Calu3 (cell line): Measurements from ENCODE around the gene KCNG2. TPM values are rescaled to one million over a fixed set of nuclear protein-coding genes. Genes with fewer than 3 reads are reported as not detected.

Experiments
- BruUV-seq: library from RNA; stranded (reverse); fragments of 400-500 nt; replicated peaks from 2 replicates; lab custom pipeline; 2021; lab: Mats Ljungman, UMichigan
- CTCF ChIA-PET: fragments of 300-600 bp; sonication (Branson Sonifier 250); formaldehyde crosslinking; loops from one replicate; lab custom pipeline; 2022; ENCODE audit warnings: antibody characterized with exemption; lab: Charles Lee
- DNase-seq: peaks from one replicate; pipeline ENCODE4 v3.0.0; 2022
- H3K27ac Mint-ChIP-seq: one replicate; pipeline ENCODE4 v1.8.0; 2022; ENCODE audit warnings: mixed read lengths; ENCODE audit not compliant: unreplicated experiment
- H3K27me3 Mint-ChIP-seq: one replicate; pipeline ENCODE4 v1.8.0; 2022; ENCODE audit warnings: mixed read lengths; ENCODE audit not compliant: unreplicated experiment
- H3K36me3 Mint-ChIP-seq: one replicate; pipeline ENCODE4 v1.8.0; 2022; ENCODE audit warnings: mild to moderate bottlenecking, moderate library complexity, mixed read lengths; ENCODE audit not compliant: insufficient read depth, unreplicated experiment
- H3K4me1 Mint-ChIP-seq: one replicate; pipeline ENCODE4 v1.8.0; 2022; ENCODE audit warnings: mild to moderate bottlenecking, low read depth, mixed read lengths; ENCODE audit not compliant: unreplicated experiment
- H3K4me3 Mint-ChIP-seq: one replicate; pipeline ENCODE4 v1.8.0; 2022; ENCODE audit warnings: mild to moderate bottlenecking, low read depth, moderate library complexity, mixed read lengths; ENCODE audit not compliant: unreplicated experiment
- H3K9me3 Mint-ChIP-seq: one replicate; pipeline ENCODE4 v1.8.0; 2022; ENCODE audit warnings: low read depth, mixed read lengths; ENCODE audit not compliant: unreplicated experiment
- intact Hi-C: fragments of 100-400 bp; cut with micrococcal nuclease; formaldehyde crosslinking; loops from one replicate; pipeline ENCODE4 v1.10.0; 2022; ENCODE audit not compliant: unreplicated experiment
- total RNA-seq: library from RNA; stranded (reverse); gene quantifications from 2 replicates; pipeline ENCODE4 v1.2.3, GENCODE V29; 2022
- TF ChIP-seq, protein P1 (sequence below): fragments of 200-600 bp; IDR thresholded peaks from one replicate; pipeline ENCODE4 v1.8.0; 2022; ENCODE audit warnings: antibody characterized with exemption; ENCODE audit not compliant: unreplicated experiment

KCNG2 gene
- total RNA-seq, 1 experiment from 2014 or later = not detected

DNA sequence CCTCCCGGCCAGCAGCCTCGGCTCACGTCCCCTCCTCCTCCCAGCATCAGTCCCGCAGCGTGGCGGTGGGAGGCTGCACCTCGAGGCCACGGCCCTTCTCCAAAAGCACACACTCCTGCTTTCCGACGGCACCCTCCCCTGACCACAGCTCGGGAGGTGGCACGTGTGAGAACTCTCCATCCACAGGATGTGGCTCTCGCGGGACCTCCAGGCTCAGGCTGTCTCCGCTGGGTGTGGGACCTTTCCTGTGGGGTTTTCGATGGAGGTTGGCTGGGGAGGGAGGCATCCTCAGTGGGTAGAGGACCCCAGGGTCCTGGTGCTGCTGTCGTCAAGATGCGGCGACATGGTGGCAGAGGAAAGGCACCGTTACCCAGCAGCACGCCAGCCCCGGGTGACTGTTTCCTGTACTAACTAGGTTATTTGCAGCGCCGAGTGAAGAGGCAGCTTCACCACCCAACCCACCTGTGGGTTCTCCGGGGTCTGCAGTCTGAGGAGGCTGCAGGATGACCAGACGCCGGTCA is 42.8 kb upstream of the KCNG2 start:
- H3K4me1 Mint-ChIP-seq = no peaks in the 10 kb centered on the region
- H3K27me3 Mint-ChIP-seq = no peaks in the 10 kb centered on the region
- no peak overlapping the region for H3K4me3 Mint-ChIP-seq
- H3K36me3 Mint-ChIP-seq = peaks cover 7% of the 10 kb centered on the region
- intact Hi-C loops = no loop called here
- DNase-seq = no peak
- BruUV-seq = no TSS peak
- TF ChIP-seq, protein P1, sequence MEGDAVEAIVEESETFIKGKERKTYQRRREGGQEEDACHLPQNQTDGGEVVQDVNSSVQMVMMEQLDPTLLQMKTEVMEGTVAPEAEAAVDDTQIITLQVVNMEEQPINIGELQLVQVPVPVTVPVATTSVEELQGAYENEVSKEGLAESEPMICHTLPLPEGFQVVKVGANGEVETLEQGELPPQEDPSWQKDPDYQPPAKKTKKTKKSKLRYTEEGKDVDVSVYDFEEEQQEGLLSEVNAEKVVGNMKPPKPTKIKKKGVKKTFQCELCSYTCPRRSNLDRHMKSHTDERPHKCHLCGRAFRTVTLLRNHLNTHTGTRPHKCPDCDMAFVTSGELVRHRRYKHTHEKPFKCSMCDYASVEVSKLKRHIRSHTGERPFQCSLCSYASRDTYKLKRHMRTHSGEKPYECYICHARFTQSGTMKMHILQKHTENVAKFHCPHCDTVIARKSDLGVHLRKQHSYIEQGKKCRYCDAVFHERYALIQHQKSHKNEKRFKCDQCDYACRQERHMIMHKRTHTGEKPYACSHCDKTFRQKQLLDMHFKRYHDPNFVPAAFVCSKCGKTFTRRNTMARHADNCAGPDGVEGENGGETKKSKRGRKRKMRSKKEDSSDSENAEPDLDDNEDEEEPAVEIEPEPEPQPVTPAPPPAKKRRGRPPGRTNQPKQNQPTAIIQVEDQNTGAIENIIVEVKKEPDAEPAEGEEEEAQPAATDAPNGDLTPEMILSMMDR = no peak
- no peaks in the 10 kb centered on the region for H3K9me3 Mint-ChIP-seq
- CTCF ChIA-PET = no interaction called here
- H3K27ac Mint-ChIP-seq = no peak overlapping the region

DNA sequence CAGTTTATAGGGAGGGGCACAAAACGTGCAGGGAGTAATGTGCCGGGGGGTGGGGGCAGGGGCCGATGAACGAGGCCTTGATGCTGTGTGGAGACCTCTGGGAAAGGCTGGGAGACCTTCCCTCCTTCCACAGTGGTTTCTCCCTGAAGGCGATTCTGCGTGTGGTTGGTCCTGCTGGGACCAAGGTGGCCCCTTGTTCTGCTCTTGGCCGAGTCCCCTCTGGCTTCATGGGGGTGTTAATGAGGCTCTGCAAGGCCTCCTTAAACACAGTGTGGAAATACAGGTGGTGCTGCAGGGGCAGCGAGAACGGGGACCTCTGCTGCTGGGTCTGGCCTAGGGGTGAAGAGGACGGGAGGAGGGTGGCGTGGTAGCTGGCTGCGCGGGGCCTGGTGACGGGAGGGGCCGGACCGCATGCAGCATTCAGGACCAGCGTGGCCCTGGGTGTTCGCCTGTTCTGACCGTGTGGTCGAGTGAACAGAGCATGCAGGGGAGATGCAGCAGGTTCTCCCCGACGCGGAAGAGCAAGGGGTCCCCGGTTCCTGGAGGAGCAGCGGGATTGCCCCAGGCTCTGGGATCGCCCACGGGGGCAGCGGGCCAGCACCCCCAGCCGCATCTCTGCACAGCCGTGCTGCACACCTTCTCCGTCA is 42.1 kb upstream of the KCNG2 start:
- DNase-seq = no peak
- CTCF ChIA-PET = no interaction called here
- no peaks in the 10 kb centered on the region for H3K9me3 Mint-ChIP-seq
- H3K4me1 Mint-ChIP-seq = no peaks in the 10 kb centered on the region
- H3K27me3 Mint-ChIP-seq = no peaks in the 10 kb centered on the region
- H3K36me3 Mint-ChIP-seq = peaks cover 5% of the 10 kb centered on the region
- BruUV-seq = no TSS peak
- H3K27ac Mint-ChIP-seq = no peak overlapping the region
- H3K4me3 Mint-ChIP-seq = no peak overlapping the region
- TF ChIP-seq, protein P1 = no peak
- intact Hi-C loops = no loop called here

DNA sequence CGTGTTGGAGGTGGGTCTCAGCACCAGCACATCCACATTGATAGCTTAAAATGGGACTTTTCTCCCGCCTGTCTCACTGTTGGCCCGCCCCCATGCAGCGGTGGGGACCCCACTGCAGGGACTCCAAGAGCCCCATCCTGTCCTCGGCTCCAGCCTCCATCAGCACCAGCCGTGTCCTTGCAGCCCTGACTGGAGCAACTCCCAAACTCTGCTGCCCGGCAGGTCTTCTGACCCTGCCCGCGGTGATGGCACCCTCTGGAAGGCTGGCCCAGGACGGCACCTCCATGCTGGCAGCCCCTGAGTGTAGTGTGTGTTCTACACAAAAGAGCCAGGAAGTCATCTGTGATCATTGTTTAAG is 41.6 kb upstream of the KCNG2 start:
- no TSS peak for BruUV-seq
- Mint-ChIP-seq H3K36me3 (peaks cover 5% of the 10 kb centered on the region), H3K9me3 (no peaks in the 10 kb centered on the region), H3K27me3 (no peaks in the 10 kb centered on the region), H3K4me3 (no peak overlapping the region), H3K4me1 (no peaks in the 10 kb centered on the region), H3K27ac (no peak overlapping the region)
- no peak for DNase-seq
- intact Hi-C loops = no loop called here
- CTCF ChIA-PET = no interaction called here
- TF ChIP-seq, protein P1 = no peak

DNA sequence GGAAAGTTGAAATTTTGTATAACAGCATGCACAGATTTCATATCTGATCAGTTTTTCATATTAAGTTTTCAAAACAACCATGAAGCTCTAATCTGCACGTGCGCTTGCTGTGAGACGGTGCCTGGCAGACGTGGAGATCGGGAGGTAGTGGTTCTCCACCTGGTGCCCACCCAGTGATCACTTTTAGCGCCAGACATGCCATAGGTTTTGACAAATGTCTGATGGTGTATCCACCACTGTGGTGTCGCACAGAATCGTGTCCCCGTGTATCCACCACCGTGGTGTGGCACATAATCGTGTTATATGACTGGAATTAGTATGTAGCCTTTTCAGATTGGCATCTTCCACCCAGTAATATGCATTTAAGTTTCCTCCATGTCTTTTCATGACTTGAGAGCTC is 40.9 kb upstream of the KCNG2 start:
- no peaks in the 10 kb centered on the region for H3K4me1 Mint-ChIP-seq
- CTCF ChIA-PET = no interaction called here
- TF ChIP-seq, protein P1 = no peak
- no peaks in the 10 kb centered on the region for H3K27me3 Mint-ChIP-seq
- no peak overlapping the region for H3K4me3 Mint-ChIP-seq
- BruUV-seq = no TSS peak
- H3K36me3 Mint-ChIP-seq = peaks cover 5% of the 10 kb centered on the region
- intact Hi-C loops = no loop called here
- no peaks in the 10 kb centered on the region for H3K9me3 Mint-ChIP-seq
- DNase-seq = no peak
- no peak overlapping the region for H3K27ac Mint-ChIP-seq
